HL-60 (cell line): ENCODE measurements around the gene RBM33.

Experiments used
- CTCF ChIP-seq: IDR thresholded peaks from one replicate; pipeline ENCODE4 v1.5.1; 2011; ENCODE audit warnings: low read length, control low read depth, inconsistent platforms; ENCODE audit not compliant: insufficient read depth
- GABPA ChIP-seq: IDR thresholded peaks from 2 replicates; pipeline ENCODE4 v1.6.1; 2012; ENCODE audit warnings: low read depth
- POLR2AphosphoS5 ChIP-seq: IDR thresholded peaks from 2 replicates; pipeline ENCODE4 v1.6.1; 2012; ENCODE audit warnings: low read depth

DNA sequence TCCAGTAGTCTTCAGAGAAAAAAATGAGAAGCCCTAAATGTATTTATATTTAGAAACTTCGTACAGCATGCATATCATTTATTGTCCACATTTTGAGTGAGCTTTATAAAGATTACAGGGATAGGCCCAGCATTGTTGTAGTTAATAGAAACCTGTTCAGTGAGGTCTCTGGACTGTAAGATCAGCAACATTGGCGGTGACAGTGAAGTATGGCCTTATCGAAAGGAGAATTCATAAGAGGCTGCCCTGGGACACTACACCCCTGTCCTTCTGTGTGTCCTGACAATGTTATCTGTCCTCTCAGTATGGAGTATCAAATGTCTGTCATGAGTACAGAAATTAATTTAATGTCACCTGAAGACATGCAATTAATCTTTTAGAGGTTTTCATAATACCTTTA lies 110.6 kb downstream of the RBM33 start:
- TF ChIP-seq CTCF (no peak), GABPA (no peak), POLR2AphosphoS5 (no peak)
